Thyroid gland (tissue), 4 donors: ENCODE results near the gene CD5L.

Experiments used
- POLR2A ChIP-seq, 2 donors: fragments of 450-650 bp; IDR thresholded peaks; one replicate each; pipeline ENCODE4 v1.6.1; 2017; ENCODE audit warnings: antibody characterized with exemption in 2 of 2, mild to moderate bottlenecking in 2 of 2, moderate library complexity in 1 of 2
- TF ChIP-seq, protein P1 (sequence below), 6 experiments: fragments of 200-600 bp in 3 of 6; fragments of 450-650 bp in 3 of 6; sonication (generic) in 3 of 6; IDR thresholded peaks; one replicate each; pipeline ENCODE4 v1.5.1; 2016 to 2019; ENCODE audit warnings: antibody characterized with exemption in 6 of 6, mild to moderate bottlenecking in 2 of 6, inconsistent platforms in 1 of 6, moderate library complexity in 1 of 6

GRCh38 chr1:157841708-157842107, at the start of gene CD5L:
- TF ChIP-seq, protein P1, sequence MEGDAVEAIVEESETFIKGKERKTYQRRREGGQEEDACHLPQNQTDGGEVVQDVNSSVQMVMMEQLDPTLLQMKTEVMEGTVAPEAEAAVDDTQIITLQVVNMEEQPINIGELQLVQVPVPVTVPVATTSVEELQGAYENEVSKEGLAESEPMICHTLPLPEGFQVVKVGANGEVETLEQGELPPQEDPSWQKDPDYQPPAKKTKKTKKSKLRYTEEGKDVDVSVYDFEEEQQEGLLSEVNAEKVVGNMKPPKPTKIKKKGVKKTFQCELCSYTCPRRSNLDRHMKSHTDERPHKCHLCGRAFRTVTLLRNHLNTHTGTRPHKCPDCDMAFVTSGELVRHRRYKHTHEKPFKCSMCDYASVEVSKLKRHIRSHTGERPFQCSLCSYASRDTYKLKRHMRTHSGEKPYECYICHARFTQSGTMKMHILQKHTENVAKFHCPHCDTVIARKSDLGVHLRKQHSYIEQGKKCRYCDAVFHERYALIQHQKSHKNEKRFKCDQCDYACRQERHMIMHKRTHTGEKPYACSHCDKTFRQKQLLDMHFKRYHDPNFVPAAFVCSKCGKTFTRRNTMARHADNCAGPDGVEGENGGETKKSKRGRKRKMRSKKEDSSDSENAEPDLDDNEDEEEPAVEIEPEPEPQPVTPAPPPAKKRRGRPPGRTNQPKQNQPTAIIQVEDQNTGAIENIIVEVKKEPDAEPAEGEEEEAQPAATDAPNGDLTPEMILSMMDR (IDR thresholded peaks at IDR 0.05) = no peak
- no peak for TF ChIP-seq POLR2A (IDR thresholded peaks at IDR 0.05)
